IPS-NIHi11 (cell line): Measurements from ENCODE around the gene POU2F1.

Source experiments
- DNase-seq: peaks from one replicate; pipeline ENCODE4 v3.0.0; 2012; ENCODE audit warnings: mixed read lengths, low spot score

POU2F1 gene

GRCh38 chr1:167423684-167424619, 203.3 kb downstream of the POU2F1 start:
- no peak for DNase-seq

DNA sequence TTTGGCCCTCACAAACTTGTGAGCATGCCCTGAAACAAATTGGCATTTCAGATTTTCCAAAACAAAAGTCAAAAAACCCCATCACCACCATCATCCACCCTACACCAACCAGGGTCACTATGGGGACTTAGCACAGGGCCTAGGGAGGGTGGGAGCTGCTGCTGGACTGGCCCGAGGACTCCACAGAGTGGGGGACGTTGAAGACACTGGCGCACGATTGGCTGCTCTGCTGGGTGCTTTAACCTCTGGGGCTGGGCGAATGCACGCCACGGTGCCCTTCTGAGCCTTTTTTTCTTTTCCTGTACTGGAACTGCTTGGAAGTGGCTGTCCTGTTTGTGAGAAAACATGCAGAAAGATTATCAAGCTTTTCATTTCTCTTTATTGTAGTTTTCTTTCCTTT, 204.8 kb downstream of the POU2F1 start:
- DNase-seq: peak; percentile 38

- DNase-seq: no peak
These were observed 206.0 kb downstream of the POU2F1 start for GRCh38 chr1:167426716-167427115.

DNA sequence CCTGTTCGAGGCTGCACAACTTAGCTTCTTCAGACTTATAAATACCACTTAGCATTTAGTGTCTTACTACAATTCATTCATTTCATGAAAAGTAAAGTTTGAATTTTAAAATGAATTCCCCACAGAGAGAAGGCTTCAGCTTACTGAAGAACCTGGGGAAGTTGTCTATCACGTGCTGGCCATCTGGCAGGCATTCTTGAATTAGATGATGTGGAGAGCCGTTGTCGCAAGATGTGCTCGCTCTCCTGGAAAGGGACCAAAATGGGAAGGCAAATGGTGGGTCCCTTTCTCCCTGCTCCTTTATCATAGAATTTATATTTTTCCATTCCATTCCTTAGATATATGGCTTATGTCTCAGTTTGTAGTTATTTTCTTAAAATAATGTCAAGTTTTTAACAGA, 207.2 kb downstream of the POU2F1 start:
- DNase-seq: no peak

DNA sequence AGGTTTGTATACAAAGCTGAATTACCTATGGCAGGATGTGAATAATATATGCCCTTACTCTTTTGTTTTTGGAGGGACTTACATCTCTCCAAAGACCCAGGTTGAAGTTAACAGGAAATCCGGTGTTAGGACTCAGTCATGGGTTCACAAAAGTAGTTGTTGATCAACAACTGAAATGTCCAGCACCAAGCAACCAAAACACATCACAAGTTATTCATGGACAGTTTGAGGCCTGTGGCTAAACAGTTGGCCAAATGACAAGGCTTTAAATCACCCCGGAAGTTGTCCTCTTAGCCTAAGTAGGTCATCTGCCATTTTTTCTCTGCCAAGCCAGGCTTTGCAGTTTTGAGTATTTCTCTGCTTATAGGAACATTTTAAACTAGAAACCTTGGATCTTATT, 207.7 kb downstream of the POU2F1 start:
- DNase-seq: no peak

DNA sequence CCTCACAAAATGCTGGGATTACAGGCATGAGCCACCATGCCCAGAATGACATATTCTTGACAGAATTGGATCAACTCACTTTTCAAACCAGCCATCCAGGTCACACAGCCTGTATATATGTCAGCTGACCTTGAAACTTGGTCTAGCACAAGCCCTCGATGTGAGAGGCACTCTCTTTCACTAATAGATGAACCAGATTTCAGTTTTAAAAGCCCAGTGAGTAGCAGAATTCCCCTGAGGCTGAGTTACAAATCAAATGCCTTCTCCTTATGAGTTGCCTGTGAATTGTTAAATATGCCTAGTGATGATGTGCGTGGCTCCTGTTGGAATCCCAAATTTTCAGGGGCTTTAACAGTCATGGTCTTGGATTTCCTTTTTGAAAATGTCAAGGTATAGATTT, 208.9 kb downstream of the POU2F1 start:
- no peak for DNase-seq

DNA sequence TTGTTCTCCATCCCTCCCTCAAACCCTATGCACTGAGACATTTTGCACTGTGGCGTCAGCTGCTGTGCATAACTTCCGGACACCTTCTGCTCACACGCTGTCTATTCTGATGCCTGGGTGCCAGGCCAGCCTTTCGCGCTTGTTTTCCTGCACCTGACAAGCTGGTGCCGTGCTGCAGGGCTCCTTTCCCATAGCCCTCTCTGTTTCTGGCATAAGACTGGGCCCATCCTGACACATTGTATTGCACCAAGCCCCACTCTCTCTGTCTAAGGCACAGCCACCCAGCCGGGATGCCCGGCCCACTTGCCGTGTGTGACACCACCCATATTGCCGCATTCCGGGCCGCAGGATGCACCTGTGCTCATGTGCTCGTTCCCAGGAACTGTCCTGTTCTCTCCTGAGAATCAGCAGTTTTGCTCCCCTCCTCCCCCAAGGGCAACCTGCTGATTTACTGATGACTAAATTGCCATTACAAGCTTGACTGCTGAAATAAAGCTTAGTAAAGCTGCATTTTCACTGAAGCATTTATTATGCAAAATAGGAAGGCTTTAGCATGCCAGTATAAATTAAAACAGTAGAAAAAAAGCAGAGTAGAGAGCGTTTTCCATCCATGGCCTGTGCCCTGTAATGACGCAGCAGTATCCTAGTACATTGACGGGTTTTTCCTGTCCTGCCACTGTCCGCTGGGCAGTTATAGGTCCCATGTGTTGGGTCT, 209.6 kb downstream of the POU2F1 start:
- peak; percentile 48 for DNase-seq

DNA sequence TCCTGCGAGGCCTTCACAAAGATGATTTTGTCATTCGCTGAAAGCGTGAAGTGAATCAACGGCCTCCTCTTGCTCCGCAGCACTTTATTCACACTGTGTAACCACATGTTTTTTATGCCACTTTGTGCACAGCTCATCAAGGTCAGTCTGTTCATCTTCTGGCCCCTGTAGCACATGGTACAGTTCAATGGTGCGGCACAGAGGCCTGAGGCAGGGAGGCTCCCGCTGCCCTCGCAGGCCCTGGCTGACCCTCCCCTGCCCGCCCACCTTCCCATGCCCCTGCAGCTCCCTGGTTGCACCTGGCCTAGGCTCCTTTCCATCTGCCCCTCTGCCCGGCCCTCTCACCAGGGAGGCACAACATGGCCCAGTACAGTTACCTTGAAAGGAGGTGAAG, 210.2 kb downstream of the POU2F1 start:
- no peak for DNase-seq

- DNase-seq: no peak
These were observed 210.7 kb downstream of the POU2F1 start for GRCh38 chr1:167431261-167431908.

DNA sequence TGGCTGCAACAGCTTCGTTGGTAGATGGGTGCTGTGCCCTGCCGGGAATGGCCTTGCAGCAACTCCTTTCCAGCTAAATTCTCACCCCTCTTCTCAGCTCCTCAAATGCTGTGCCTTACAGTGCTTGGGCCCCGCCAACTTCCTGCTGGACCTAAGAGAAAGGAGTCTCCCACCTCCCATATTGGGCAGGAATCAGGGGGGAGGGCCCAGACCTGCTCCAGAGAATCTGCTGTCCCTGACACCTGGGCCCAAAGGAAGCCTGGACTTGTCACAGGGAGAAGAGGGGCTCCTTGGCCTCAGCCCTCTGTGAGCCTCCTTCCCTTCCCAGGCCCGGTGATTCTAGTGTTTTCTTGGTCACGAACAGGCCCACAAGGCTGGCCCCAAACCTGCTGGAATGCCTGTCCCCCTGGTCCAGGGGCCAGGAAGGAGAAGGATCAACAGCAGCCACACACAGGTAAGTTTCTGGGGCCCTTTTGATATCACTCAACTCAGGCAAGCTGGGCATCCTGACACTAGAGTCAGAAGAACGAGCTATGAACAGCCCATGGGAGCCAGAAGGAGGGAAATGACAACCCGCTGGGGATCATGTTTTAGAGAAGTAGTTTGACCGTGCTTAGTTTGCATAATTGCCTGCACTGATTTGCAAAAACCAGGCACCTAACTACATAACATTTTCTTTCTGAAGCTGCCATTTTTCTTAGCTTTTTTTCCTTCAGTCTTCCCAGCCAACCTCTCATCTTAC, 211.4 kb downstream of the POU2F1 start:
- no peak for DNase-seq

DNA sequence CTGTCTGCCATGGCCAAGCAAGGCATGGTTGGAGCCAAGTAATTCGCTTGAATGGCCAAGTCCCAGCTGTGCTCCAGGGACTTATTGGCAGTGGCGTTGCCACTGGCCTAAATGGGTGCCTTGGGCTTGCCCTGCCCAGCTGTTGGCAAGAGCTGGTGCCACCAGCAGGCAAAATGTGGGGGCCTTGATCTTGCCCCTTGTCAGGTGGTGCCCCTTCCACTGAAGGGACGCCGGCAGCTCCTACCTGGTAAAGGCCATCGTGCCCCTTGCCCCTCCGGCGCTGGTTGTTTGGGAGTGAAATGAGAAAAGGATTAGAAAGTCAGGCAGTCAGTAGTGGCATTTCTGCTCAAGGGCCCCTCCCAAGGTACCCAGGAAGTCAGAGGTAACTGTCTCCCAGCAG, 212.1 kb downstream of the POU2F1 start:
- DNase-seq: no peak

DNA sequence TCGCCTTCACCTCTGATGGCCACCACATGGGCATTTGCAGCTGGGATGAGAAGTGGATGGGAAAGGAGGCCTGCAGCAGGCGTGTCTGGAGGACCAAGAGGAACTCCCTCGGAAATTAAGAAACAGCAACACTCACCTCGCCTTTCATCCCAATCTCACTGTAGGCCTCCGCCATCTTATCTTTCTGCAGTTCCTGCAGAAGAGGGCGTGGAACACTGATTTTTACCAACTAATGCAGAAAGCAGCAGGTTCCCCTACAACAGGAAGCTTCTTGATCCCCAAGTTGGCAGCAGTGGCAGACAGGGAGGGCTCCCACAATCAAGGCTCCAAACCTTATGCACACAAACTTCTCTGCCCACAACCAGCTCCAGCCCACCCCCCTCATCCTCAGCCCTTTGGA, 213.2 kb downstream of the POU2F1 start:
- DNase-seq: no peak

- no peak for DNase-seq
These were observed 213.6 kb downstream of the POU2F1 start for GRCh38 chr1:167434306-167434705.

- DNase-seq: no peak
These were observed 214.8 kb downstream of the POU2F1 start for GRCh38 chr1:167435484-167435883.

- DNase-seq: no peak
These were observed 217.8 kb downstream of the POU2F1 start for GRCh38 chr1:167438171-167439138.

GRCh38 chr1:167439301-167439988, 218.8 kb downstream of the POU2F1 start:
- DNase-seq: peak; percentile 78

- DNase-seq: no peak
These were observed 219.7 kb downstream of the POU2F1 start for GRCh38 chr1:167440345-167440744.

- no peak for DNase-seq
These were observed 220.1 kb downstream of the POU2F1 start for GRCh38 chr1:167440776-167441175.

GRCh38 chr1:167441222-167441621, 220.5 kb downstream of the POU2F1 start:
- DNase-seq: no peak

DNA sequence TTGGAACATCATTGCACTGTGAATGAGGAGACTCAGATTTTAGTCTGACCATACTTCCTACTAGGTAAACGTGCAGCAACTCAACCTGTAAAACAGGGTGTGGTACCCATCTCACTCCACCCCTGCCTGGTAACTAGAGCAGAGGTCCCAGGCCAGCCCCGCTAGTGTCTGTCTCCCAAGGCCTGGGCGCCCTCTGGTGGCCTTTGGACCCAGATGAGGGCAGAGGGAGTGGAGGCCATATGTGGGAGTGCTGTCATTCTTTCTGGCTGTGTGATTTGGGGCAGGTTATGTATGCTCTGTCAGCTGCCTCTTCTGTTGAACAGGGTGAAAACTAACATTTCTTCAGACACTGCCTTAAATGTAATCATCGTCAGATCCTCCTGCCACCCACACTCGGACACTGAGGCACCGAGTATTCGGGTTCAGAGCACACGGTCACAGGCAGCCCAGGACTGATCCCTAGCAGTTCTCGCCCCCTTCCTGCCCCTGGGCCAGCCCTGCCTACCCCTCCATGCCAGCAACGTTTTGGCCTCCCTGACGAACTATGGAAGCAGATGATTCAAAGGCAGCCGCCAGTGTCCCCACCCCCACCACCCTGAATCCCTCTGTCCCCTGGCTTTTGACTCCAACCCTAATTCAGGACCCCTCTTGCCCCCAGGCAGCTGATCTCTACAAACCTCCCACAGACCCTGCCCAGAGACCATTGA, 221.6 kb downstream of the POU2F1 start:
- peak; percentile 93 for DNase-seq
